HepG2 (cell line): ENCODE results near the gene CNFN. TPM values are rescaled to one million over a fixed set of nuclear protein-coding genes. Genes with fewer than 3 reads are reported as not detected.

Experiments used
- CEBPG ChIP-seq: IDR thresholded peaks from 2 replicates; pipeline ENCODE4 v1.6.1; 2016
- CHD2 ChIP-seq: IDR thresholded peaks from 2 replicates; pipeline ENCODE4 v1.6.1; 2011; ENCODE audit warnings: low read depth, low read length, improper control_type of control experiment
- HDAC1 ChIP-seq: sonication (generic); formaldehyde crosslinking; IDR thresholded peaks from 2 replicates; pipeline ENCODE4 v1.5.1; 2020; ENCODE audit warnings: mild to moderate bottlenecking, missing genetic modification reagents
- IKZF4 ChIP-seq: sonication (generic); formaldehyde crosslinking; IDR thresholded peaks from 2 replicates; pipeline ENCODE4 v1.5.1; 2020; ENCODE audit warnings: borderline replicate concordance, mild to moderate bottlenecking, low read depth, missing genetic modification reagents; ENCODE audit errors: not compliant biosample characterization
- MAFG ChIP-seq: sonication (generic); formaldehyde crosslinking; IDR thresholded peaks from 2 replicates; pipeline ENCODE4 v1.5.1; 2020; ENCODE audit warnings: mild to moderate bottlenecking, missing genetic modification reagents
- RCOR2 ChIP-seq: IDR thresholded peaks from 2 replicates; pipeline ENCODE4 v1.6.1; 2016; ENCODE audit warnings: missing biosample characterization, missing genetic modification reagents
- SAFB2 ChIP-seq: sonication (generic); formaldehyde crosslinking; IDR thresholded peaks from 2 replicates; pipeline ENCODE4 v1.5.1; 2020; ENCODE audit warnings: missing genetic modification reagents, low read depth, mild to moderate bottlenecking, borderline replicate concordance
- SOX13 ChIP-seq, 3 experiments: fragments of 450-650 bp in 1 of 3; sonication (generic) in 1 of 3; formaldehyde crosslinking in 1 of 3; IDR thresholded peaks in 2 of 3; conservative IDR thresholded peaks in 1 of 3; 2 replicates each; pipeline versions ENCODE4 v1.5.0 to v1.6.1; 2016 to 2020; ENCODE audit warnings: antibody characterized with exemption in 1 of 3, mild to moderate bottlenecking in 1 of 3, missing compliant biosample characterization in 1 of 3, missing genetic modification reagents in 1 of 3, moderate library complexity in 1 of 3
- SOX6 ChIP-seq, 2 experiments: fragments of 450-650 bp in 1 of 2; sonication (generic) in 1 of 2; formaldehyde crosslinking in 1 of 2; IDR thresholded peaks; 2 replicates each; pipeline versions ENCODE4 v1.4.0 to v1.6.1; 2017 to 2020; ENCODE audit warnings: antibody characterized with exemption in 1 of 2, mild to moderate bottlenecking in 1 of 2, missing genetic modification reagents in 1 of 2
- SP4 ChIP-seq: sonication (generic); formaldehyde crosslinking; IDR thresholded peaks from 2 replicates; pipeline ENCODE4 v1.8.1; 2023; ENCODE audit warnings: mild to moderate bottlenecking, missing genetic modification reagents
- ZNF274 ChIP-seq: sonication (generic); formaldehyde crosslinking; IDR thresholded peaks from 2 replicates; pipeline ENCODE4 v1.5.1; 2020; ENCODE audit warnings: mild to moderate bottlenecking, missing genetic modification reagents
- ZNF331 ChIP-seq: sonication (generic); formaldehyde crosslinking; IDR thresholded peaks from 2 replicates; pipeline ENCODE4 v1.4.0; 2020; ENCODE audit warnings: missing genetic modification reagents
- ZNF547 ChIP-seq: sonication (generic); formaldehyde crosslinking; IDR thresholded peaks from 2 replicates; pipeline ENCODE4 v1.5.1; 2020; ENCODE audit warnings: mild to moderate bottlenecking, missing genetic modification reagents
- ZNF672 ChIP-seq: sonication (generic); formaldehyde crosslinking; IDR thresholded peaks from 2 replicates; pipeline ENCODE4 v1.8.1; 2022; ENCODE audit warnings: missing genetic modification reagents
- polyA plus RNA-seq, 8 experiments: library from polyadenylated mRNA; depleted of rRNA in 3 of 8; stranded (reverse) in 7 of 8; unstranded in 1 of 8; fragments of >200 nt; fragmentation: Illumina TruSeq in 4 of 8; extraction: Trizol in 4 of 8; gene quantifications; 2 replicates each; pipeline versions ENCODE4 v1.2.1 to v1.2.3, GENCODE V29; 2011 to 2016; ENCODE audit warnings: low read depth in 4 of 8, missing spikeins in 1 of 8, mixed read lengths in 1 of 8; ENCODE audit not compliant: insufficient read depth in 1 of 8
- total RNA-seq, 5 experiments: library from RNA; depleted of rRNA; stranded (reverse); fragments of >200 nt; fragmentation: Illumina TruSeq; extraction: Trizol; gene quantifications; 2 replicates each; pipeline ENCODE4 v1.2.3, GENCODE V29; 2016; ENCODE audit warnings: low read depth in 1 of 5
- TF ChIP-seq, protein P1 (sequence below): sonication (generic); formaldehyde crosslinking; IDR thresholded peaks from 2 replicates; pipeline ENCODE4 v1.5.1; 2020; ENCODE audit warnings: missing genetic modification reagents, mild to moderate bottlenecking, borderline replicate concordance
- TF ChIP-seq, protein P2 (sequence below): sonication (generic); formaldehyde crosslinking; IDR thresholded peaks from 2 replicates; pipeline ENCODE4 v1.4.0; 2020; ENCODE audit warnings: missing genetic modification reagents, borderline replicate concordance
- TF ChIP-seq, protein P3 (sequence below): IDR thresholded peaks from 2 replicates; pipeline ENCODE4 v1.6.1; 2018; ENCODE audit warnings: missing genetic modification reagents
- TF ChIP-seq, protein P4 (sequence below): sonication (generic); formaldehyde crosslinking; IDR thresholded peaks from 2 replicates; pipeline ENCODE4 v1.4.0; 2020; ENCODE audit warnings: missing genetic modification reagents

Gene CNFN
- total and polyA plus RNA-seq, 2 of the 13 experiments (the other 11 are each of a cell fraction or from before 2014, with no cell fraction given): 0.35 to 1.1 TPM

DNA sequence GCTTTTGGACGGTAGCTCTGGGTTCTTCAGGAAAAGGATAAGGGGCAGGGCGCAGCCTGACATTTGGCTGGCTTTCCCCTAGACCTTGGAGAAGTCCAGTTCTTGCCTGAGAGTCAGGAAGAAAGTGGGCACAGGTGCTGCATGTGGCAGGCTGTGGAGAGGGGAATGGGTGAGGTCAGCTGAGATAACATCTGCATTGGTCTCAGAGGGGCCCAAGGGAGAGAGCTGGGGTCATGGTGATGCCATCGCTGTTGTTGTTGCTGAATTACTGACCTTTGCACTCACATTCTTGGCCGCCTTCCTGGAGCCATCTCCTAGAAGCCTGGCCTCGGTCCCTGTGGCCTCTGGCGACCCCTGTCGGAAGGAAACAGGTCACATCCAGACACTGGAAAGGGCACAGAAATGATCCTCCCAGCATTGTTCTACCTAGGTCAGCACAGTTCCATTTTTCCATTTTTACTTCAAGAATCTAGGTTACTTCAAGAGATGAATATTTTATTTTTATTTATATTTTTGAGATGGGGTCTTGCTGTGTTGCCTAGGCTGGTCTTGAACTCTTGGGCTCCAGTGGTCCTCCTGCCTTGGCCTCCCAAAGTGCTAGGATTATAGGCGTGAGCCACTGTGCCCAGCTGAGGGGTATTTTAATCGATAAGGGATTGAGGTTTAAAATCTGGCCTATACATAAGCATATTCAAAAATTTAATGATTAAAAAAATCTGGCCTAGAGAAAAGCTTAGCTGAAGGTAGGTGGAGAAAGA lies 43.6 kb upstream of the CNFN start (continued):
- TF ChIP-seq IKZF4: no peak
- TF ChIP-seq, protein P1, sequence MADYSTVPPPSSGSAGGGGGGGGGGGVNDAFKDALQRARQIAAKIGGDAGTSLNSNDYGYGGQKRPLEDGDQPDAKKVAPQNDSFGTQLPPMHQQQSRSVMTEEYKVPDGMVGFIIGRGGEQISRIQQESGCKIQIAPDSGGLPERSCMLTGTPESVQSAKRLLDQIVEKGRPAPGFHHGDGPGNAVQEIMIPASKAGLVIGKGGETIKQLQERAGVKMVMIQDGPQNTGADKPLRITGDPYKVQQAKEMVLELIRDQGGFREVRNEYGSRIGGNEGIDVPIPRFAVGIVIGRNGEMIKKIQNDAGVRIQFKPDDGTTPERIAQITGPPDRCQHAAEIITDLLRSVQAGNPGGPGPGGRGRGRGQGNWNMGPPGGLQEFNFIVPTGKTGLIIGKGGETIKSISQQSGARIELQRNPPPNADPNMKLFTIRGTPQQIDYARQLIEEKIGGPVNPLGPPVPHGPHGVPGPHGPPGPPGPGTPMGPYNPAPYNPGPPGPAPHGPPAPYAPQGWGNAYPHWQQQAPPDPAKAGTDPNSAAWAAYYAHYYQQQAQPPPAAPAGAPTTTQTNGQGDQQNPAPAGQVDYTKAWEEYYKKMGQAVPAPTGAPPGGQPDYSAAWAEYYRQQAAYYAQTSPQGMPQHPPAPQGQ (CRISPR knock-in tag): peak; percentile 31; the same call in 1 of the 2 replicates
- peak; percentile 48; the same call in 1 of the 2 replicates for TF ChIP-seq ZNF331 (CRISPR knock-in tag)
- TF ChIP-seq HDAC1 (CRISPR knock-in tag): peak; percentile 86
- no peak for TF ChIP-seq MAFG
- TF ChIP-seq RCOR2 (CRISPR knock-in tag): peak; percentile 64
- 0 out of 2 replicates have a peak, but pooled peaks have one; percentile 52 for TF ChIP-seq ZNF274 (CRISPR knock-in tag)
- TF ChIP-seq, protein P2, sequence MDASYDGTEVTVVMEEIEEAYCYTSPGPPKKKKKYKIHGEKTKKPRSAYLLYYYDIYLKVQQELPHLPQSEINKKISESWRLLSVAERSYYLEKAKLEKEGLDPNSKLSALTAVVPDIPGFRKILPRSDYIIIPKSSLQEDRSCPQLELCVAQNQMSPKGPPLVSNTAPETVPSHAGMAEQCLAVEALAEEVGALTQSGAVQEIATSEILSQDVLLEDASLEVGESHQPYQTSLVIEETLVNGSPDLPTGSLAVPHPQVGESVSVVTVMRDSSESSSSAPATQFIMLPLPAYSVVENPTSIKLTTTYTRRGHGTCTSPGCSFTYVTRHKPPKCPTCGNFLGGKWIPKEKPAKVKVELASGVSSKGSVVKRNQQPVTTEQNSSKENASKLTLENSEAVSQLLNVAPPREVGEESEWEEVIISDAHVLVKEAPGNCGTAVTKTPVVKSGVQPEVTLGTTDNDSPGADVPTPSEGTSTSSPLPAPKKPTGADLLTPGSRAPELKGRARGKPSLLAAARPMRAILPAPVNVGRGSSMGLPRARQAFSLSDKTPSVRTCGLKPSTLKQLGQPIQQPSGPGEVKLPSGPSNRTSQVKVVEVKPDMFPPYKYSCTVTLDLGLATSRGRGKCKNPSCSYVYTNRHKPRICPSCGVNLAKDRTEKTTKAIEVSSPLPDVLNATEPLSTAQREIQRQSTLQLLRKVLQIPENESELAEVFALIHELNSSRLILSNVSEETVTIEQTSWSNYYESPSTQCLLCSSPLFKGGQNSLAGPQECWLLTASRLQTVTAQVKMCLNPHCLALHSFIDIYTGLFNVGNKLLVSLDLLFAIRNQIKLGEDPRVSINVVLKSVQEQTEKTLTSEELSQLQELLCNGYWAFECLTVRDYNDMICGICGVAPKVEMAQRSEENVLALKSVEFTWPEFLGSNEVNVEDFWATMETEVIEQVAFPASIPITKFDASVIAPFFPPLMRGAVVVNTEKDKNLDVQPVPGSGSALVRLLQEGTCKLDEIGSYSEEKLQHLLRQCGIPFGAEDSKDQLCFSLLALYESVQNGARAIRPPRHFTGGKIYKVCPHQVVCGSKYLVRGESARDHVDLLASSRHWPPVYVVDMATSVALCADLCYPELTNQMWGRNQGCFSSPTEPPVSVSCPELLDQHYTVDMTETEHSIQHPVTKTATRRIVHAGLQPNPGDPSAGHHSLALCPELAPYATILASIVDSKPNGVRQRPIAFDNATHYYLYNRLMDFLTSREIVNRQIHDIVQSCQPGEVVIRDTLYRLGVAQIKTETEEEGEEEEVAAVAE (CRISPR knock-in tag): peak; percentile 22; the same call in 1 of the 2 replicates
- TF ChIP-seq ZNF547 (CRISPR knock-in tag): 0 out of 2 replicates have a peak, but pooled peaks have one; percentile 50
- TF ChIP-seq, protein P3, sequence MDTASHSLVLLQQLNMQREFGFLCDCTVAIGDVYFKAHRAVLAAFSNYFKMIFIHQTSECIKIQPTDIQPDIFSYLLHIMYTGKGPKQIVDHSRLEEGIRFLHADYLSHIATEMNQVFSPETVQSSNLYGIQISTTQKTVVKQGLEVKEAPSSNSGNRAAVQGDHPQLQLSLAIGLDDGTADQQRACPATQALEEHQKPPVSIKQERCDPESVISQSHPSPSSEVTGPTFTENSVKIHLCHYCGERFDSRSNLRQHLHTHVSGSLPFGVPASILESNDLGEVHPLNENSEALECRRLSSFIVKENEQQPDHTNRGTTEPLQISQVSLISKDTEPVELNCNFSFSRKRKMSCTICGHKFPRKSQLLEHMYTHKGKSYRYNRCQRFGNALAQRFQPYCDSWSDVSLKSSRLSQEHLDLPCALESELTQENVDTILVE (CRISPR knock-in tag): peak; percentile 80
- no peak for TF ChIP-seq SOX6 (IDR thresholded peaks at IDR 0.05)
- peak; percentile 93 for TF ChIP-seq SOX6 (CRISPR knock-in tag; IDR thresholded peaks at IDR 0.05)
- 0 out of 2 replicates have a peak, but pooled peaks have one; percentile 17 for TF ChIP-seq CHD2
- TF ChIP-seq SP4 (CRISPR knock-in tag): no peak
- peak; percentile 86 for TF ChIP-seq CEBPG (CRISPR knock-in tag)
- no peak for TF ChIP-seq ZNF672 (CRISPR knock-in tag)
- TF ChIP-seq SOX13 (IDR thresholded peaks at IDR 0.05): peak; percentile 71
- TF ChIP-seq SOX13 (CRISPR knock-in tag; conservative IDR thresholded peaks at IDR 0.05 in 1 of 2, IDR thresholded peaks at IDR 0.05 in 1 of 2): peak in 1 of 2 experiments; percentile 84; a peak in 2 of 4 replicates
- TF ChIP-seq SAFB2 (CRISPR knock-in tag): no peak
- TF ChIP-seq, protein P4, sequence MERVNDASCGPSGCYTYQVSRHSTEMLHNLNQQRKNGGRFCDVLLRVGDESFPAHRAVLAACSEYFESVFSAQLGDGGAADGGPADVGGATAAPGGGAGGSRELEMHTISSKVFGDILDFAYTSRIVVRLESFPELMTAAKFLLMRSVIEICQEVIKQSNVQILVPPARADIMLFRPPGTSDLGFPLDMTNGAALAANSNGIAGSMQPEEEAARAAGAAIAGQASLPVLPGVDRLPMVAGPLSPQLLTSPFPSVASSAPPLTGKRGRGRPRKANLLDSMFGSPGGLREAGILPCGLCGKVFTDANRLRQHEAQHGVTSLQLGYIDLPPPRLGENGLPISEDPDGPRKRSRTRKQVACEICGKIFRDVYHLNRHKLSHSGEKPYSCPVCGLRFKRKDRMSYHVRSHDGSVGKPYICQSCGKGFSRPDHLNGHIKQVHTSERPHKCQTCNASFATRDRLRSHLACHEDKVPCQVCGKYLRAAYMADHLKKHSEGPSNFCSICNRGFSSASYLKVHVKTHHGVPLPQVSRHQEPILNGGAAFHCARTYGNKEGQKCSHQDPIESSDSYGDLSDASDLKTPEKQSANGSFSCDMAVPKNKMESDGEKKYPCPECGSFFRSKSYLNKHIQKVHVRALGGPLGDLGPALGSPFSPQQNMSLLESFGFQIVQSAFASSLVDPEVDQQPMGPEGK: peak; percentile 62
